ENCODE data around the gene MTX2. TPM values are rescaled to one million over a fixed set of nuclear protein-coding genes. Genes with fewer than 3 reads are reported as not detected.
"Not testable (repeated sequence)": the region's sequence is repeated elsewhere in the genome, so short reads cannot be mapped to it uniquely, and the experiment has no call there.

Gene MTX2
- total RNA-seq, 1 donor from 2014 or later, result 26.0 TPM

- intact Hi-C loops (cut with micrococcal nuclease), result no loop called here
- no peaks in the 10 kb centered on the region for H3K36me3 Mint-ChIP-seq (ENCODE audit: low read depth)
- H3K4me3 Mint-ChIP-seq (ENCODE audit: low read depth), result no peak overlapping the region
Measured at GRCh38 chr2:176356251-176356650, 87.0 kb downstream of the MTX2 start.

GRCh38 chr2:176364273-176364977 is 95.2 kb downstream of the MTX2 start:
- no peak overlapping the region for H3K4me3 Mint-ChIP-seq (ENCODE audit: low read depth)
- DNase-seq (ENCODE audit: low spot score), result no peak
- peaks cover 23% of the 10 kb centered on the region for H3K27me3 Mint-ChIP-seq (ENCODE audit: low read depth)
- H3K36me3 Mint-ChIP-seq (ENCODE audit: low read depth), result no peaks in the 10 kb centered on the region
- H3K27ac Mint-ChIP-seq, result no peak overlapping the region
- intact Hi-C loops (cut with micrococcal nuclease), result no loop called here
- no peaks in the 10 kb centered on the region for H3K4me1 Mint-ChIP-seq (ENCODE audit: low read depth)
- H3K9me3 Mint-ChIP-seq, result no peaks in the 10 kb centered on the region

More at GRCh38 chr2:176356251-176356650, 87.0 kb downstream of the MTX2 start:
- peaks cover 1% of the 10 kb centered on the region for H3K4me1 Mint-ChIP-seq (ENCODE audit: low read depth)
- DNase-seq (ENCODE audit: low spot score), result no peak
- H3K27me3 Mint-ChIP-seq (ENCODE audit: low read depth), result peaks cover 8% of the 10 kb centered on the region
- no peaks in the 10 kb centered on the region for H3K9me3 Mint-ChIP-seq
- no peak overlapping the region for H3K27ac Mint-ChIP-seq

- H3K27me3 Mint-ChIP-seq (ENCODE audit: low read depth), result peaks cover 23% of the 10 kb centered on the region
- no peak overlapping the region for H3K27ac Mint-ChIP-seq
- intact Hi-C loops (cut with micrococcal nuclease), result no loop called here
- no peak overlapping the region for H3K4me3 Mint-ChIP-seq (ENCODE audit: low read depth)
- no peaks in the 10 kb centered on the region for H3K4me1 Mint-ChIP-seq (ENCODE audit: low read depth)
- no peak for DNase-seq (ENCODE audit: low spot score)
- no peaks in the 10 kb centered on the region for H3K9me3 Mint-ChIP-seq
- no peaks in the 10 kb centered on the region for H3K36me3 Mint-ChIP-seq (ENCODE audit: low read depth)
Measured at GRCh38 chr2:176368349-176368748, 99.1 kb downstream of the MTX2 start.

GRCh38 chr2:176370467-176371171 is 101.4 kb downstream of the MTX2 start:
- no peak overlapping the region for H3K27ac Mint-ChIP-seq
- no peak for DNase-seq (ENCODE audit: low spot score)
- no peaks in the 10 kb centered on the region for H3K4me1 Mint-ChIP-seq (ENCODE audit: low read depth)
- intact Hi-C loops (cut with micrococcal nuclease), result no loop called here
- peaks cover 24% of the 10 kb centered on the region for H3K27me3 Mint-ChIP-seq (ENCODE audit: low read depth)
- no peak overlapping the region for H3K4me3 Mint-ChIP-seq (ENCODE audit: low read depth)
- no peaks in the 10 kb centered on the region for H3K9me3 Mint-ChIP-seq
- H3K36me3 Mint-ChIP-seq (ENCODE audit: low read depth), result no peaks in the 10 kb centered on the region

GRCh38 chr2:176373155-176373554 is 103.9 kb downstream of the MTX2 start:
- H3K4me1 Mint-ChIP-seq (ENCODE audit: low read depth); DNase-seq (ENCODE audit: low spot score); H3K4me3 Mint-ChIP-seq (ENCODE audit: low read depth); intact Hi-C loops (cut with micrococcal nuclease); H3K9me3 Mint-ChIP-seq; H3K36me3 Mint-ChIP-seq (ENCODE audit: low read depth); H3K27ac Mint-ChIP-seq: not testable (repeated sequence)
- H3K27me3 Mint-ChIP-seq (ENCODE audit: low read depth), result peaks cover 16% of the 10 kb centered on the region

GRCh38 chr2:176378323-176378722 is 109.1 kb downstream of the MTX2 start:
- no peak overlapping the region for H3K4me3 Mint-ChIP-seq (ENCODE audit: low read depth)
- peaks cover 10% of the 10 kb centered on the region for H3K9me3 Mint-ChIP-seq
- H3K36me3 Mint-ChIP-seq (ENCODE audit: low read depth), result no peaks in the 10 kb centered on the region
- peaks cover 8% of the 10 kb centered on the region for H3K27me3 Mint-ChIP-seq (ENCODE audit: low read depth)
- intact Hi-C loops (cut with micrococcal nuclease), result no loop called here
- no peak overlapping the region for H3K27ac Mint-ChIP-seq
- DNase-seq (ENCODE audit: low spot score), result no peak
- H3K4me1 Mint-ChIP-seq (ENCODE audit: low read depth), result no peaks in the 10 kb centered on the region

- Mint-ChIP-seq H3K36me3 (ENCODE audit: low read depth) (no peaks in the 10 kb centered on the region), H3K4me3 (ENCODE audit: low read depth) (no peak overlapping the region), H3K27ac (no peak overlapping the region), H3K27me3 (ENCODE audit: low read depth) (peaks cover 2% of the 10 kb centered on the region), H3K4me1 (ENCODE audit: low read depth) (no peaks in the 10 kb centered on the region), H3K9me3 (peaks cover 10% of the 10 kb centered on the region)
- intact Hi-C loops (cut with micrococcal nuclease), result no loop called here
- no peak for DNase-seq (ENCODE audit: low spot score)
Measured at GRCh38 chr2:176380341-176380740, 111.1 kb downstream of the MTX2 start.

GRCh38 chr2:176383100-176383499 is 113.9 kb downstream of the MTX2 start:
- DNase-seq (ENCODE audit: low spot score), result no peak
- Mint-ChIP-seq H3K4me3 (ENCODE audit: low read depth) (no peak overlapping the region), H3K4me1 (ENCODE audit: low read depth) (no peaks in the 10 kb centered on the region), H3K36me3 (ENCODE audit: low read depth) (no peaks in the 10 kb centered on the region), H3K27me3 (ENCODE audit: low read depth) (peaks cover 2% of the 10 kb centered on the region), H3K27ac (no peak overlapping the region), H3K9me3 (peaks cover 10% of the 10 kb centered on the region)
- intact Hi-C loops (cut with micrococcal nuclease), result no loop called here

- Mint-ChIP-seq H3K36me3 (ENCODE audit: low read depth) (no peaks in the 10 kb centered on the region), H3K27ac (no peak overlapping the region), H3K9me3 (peaks cover 4% of the 10 kb centered on the region), H3K27me3 (ENCODE audit: low read depth) (peaks cover 2% of the 10 kb centered on the region), H3K4me3 (ENCODE audit: low read depth) (no peak overlapping the region), H3K4me1 (ENCODE audit: low read depth) (no peaks in the 10 kb centered on the region)
- no peak for DNase-seq (ENCODE audit: low spot score)
- intact Hi-C loops (cut with micrococcal nuclease), result no loop called here
Measured at GRCh38 chr2:176383836-176384442, 114.7 kb downstream of the MTX2 start.

- Mint-ChIP-seq H3K27ac (no peak overlapping the region), H3K4me3 (ENCODE audit: low read depth) (no peak overlapping the region), H3K27me3 (ENCODE audit: low read depth) (peaks cover 6% of the 10 kb centered on the region), H3K36me3 (ENCODE audit: low read depth) (no peaks in the 10 kb centered on the region), H3K4me1 (ENCODE audit: low read depth) (no peaks in the 10 kb centered on the region), H3K9me3 (no peaks in the 10 kb centered on the region)
- no peak for DNase-seq (ENCODE audit: low spot score)
- intact Hi-C loops (cut with micrococcal nuclease), result no loop called here
Measured at GRCh38 chr2:176385219-176385759, 116.0 kb downstream of the MTX2 start.

GRCh38 chr2:176385838-176386237 is 116.6 kb downstream of the MTX2 start:
- Mint-ChIP-seq H3K9me3 (no peaks in the 10 kb centered on the region), H3K27ac (no peak overlapping the region), H3K4me3 (ENCODE audit: low read depth) (no peak overlapping the region), H3K27me3 (ENCODE audit: low read depth) (peaks cover 6% of the 10 kb centered on the region), H3K4me1 (ENCODE audit: low read depth) (no peaks in the 10 kb centered on the region), H3K36me3 (ENCODE audit: low read depth) (no peaks in the 10 kb centered on the region)
- no peak for DNase-seq (ENCODE audit: low spot score)
- intact Hi-C loops (cut with micrococcal nuclease), result no loop called here
